ENCODE data around the gene SPACA7. TPM values are rescaled to one million over a fixed set of nuclear protein-coding genes. Genes with fewer than 3 reads are reported as not detected.

The SPACA7 gene
- total RNA-seq, 1 experiment from 2014 or later = not detected

DNA sequence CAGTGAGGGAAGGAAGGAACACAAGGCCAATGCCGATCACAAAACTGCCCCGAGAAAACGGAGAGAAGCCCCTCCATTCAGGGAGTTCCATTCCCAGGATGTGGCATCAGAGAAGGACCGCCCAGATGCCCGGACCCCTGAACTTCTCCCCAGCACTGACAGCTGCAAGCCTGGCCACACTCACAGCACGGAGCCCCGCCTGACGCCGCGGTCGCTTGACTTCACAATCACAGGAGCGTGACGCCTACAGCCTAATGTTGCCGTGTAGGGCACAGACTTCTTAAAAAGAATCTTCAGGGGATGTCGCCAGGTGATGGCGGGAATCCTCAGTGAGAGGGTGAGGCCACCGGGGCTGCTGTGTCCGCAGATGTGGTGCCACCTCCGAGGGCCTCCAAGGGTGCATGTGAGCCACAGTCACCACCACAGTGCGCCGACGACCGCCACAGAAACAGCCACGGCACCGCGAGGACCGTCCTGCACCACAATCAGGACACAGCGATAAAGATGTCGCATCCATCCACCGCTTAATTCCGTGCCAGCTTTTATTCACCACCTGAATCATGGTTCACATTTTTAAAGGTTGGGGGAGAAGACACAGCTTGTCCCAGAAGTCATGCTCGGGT lies 77.2 kb downstream of the SPACA7 start:
- ChIA-PET CTCF (no interaction called here), POLR2A (ENCODE audit: unreplicated experiment) (no interaction called here)
- H3K9ac ChIP-seq (ENCODE audit: low read length) = no peak overlapping the region
- H3F3A ChIP-seq (ENCODE audit: low read length, unreplicated experiment) = no peaks in the 10 kb centered on the region
- no TSS peak for BruUV-seq (replicated peaks)
- intact Hi-C loops (cut with micrococcal nuclease) = no loop called here
- TF ChIP-seq, protein P1, sequence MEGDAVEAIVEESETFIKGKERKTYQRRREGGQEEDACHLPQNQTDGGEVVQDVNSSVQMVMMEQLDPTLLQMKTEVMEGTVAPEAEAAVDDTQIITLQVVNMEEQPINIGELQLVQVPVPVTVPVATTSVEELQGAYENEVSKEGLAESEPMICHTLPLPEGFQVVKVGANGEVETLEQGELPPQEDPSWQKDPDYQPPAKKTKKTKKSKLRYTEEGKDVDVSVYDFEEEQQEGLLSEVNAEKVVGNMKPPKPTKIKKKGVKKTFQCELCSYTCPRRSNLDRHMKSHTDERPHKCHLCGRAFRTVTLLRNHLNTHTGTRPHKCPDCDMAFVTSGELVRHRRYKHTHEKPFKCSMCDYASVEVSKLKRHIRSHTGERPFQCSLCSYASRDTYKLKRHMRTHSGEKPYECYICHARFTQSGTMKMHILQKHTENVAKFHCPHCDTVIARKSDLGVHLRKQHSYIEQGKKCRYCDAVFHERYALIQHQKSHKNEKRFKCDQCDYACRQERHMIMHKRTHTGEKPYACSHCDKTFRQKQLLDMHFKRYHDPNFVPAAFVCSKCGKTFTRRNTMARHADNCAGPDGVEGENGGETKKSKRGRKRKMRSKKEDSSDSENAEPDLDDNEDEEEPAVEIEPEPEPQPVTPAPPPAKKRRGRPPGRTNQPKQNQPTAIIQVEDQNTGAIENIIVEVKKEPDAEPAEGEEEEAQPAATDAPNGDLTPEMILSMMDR (conservative IDR thresholded peaks at IDR 0.05; ENCODE audit: low read depth, low read length) = no peak
- TF ChIP-seq EZH2phosphoT487 (IDR thresholded peaks at IDR 0.05; ENCODE audit: borderline replicate concordance, low read length) = no peak
- TF ChIP-seq EZH2 (IDR thresholded peaks at IDR 0.05; ENCODE audit: low read length, unreplicated experiment) = no peak
- ATAC-seq (no peak), DNase-seq (no peak)
- no peaks in the 10 kb centered on the region for H3K79me2 ChIP-seq (ENCODE audit: low read length)
- H3K9me2 ChIP-seq (replicated peaks; ENCODE audit: low read length) = no peaks in the 10 kb centered on the region
- H3K36me3 ChIP-seq (ENCODE audit: low read depth, low read length) = no peaks in the 10 kb centered on the region
- H3K9me3 ChIP-seq (ENCODE audit: low read length) = no peaks in the 10 kb centered on the region
- H4K20me1 ChIP-seq (ENCODE audit: low read length) = no peaks in the 10 kb centered on the region
- no peak overlapping the region for H2AFZ ChIP-seq (ENCODE audit: low read length)
- no peak overlapping the region for H3K4me2 ChIP-seq (ENCODE audit: low read length)
- H3K27ac ChIP-seq (ENCODE audit: low read length) = no peak overlapping the region
- peaks cover 19% of the 10 kb centered on the region; the same call in 1 of the 2 replicates for H3K27me3 ChIP-seq (ENCODE audit: low read length)
- H3K4me3 ChIP-seq (ENCODE audit: low read length) = no peak overlapping the region
- H3K4me1 ChIP-seq (ENCODE audit: insufficient read depth, low read length) = no peaks in the 10 kb centered on the region

DNA sequence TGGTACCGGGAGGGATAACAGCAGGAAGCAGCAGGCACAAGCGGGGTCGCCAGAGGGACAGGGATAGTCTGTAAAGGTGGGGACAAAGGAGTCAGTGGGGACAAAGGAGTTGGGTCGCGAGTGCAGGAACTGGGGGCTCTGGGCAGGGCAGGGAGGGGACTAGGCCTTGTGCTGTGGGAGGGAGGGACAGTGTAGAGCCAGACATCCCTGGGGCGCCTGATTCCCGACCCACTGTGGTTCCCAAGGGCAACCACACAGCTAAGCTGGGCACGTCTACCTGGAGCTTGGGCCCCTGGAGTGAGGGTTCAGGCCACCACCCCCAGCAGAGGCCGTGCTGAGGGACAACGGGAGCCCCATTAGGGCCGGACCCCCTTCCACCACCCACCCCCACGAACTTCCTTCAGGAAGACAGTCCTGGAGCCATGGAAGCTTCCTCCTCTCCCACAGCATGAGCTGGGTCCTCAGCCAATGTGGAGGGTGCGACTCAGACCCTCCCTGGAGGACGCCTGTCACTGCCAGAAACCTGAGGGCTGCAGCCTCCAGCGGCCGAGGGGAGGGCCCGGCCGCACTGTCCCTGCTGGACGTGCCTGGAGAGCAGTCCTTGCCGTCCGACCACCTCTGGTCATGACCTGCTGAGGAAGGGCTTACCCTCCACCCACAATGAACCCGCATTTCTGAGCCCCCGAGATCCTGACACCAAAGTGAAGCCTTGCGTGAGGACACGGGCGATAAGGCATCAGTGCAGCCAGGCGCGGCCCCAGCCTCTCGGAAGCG lies 77.9 kb downstream of the SPACA7 start:
- no peaks in the 10 kb centered on the region for H4K20me1 ChIP-seq (ENCODE audit: low read length)
- H3K27ac ChIP-seq (ENCODE audit: low read length) = no peak overlapping the region
- intact Hi-C loops (cut with micrococcal nuclease) = no loop called here
- no TSS peak for BruUV-seq (replicated peaks)
- CTCF ChIA-PET = no interaction called here
- TF ChIP-seq EZH2 (IDR thresholded peaks at IDR 0.05; ENCODE audit: low read length, unreplicated experiment) (no peak), EZH2phosphoT487 (IDR thresholded peaks at IDR 0.05; ENCODE audit: borderline replicate concordance, low read length) (no peak)
- TF ChIP-seq, protein P1 (conservative IDR thresholded peaks at IDR 0.05; ENCODE audit: low read depth, low read length) = no peak
- ATAC-seq = no peak
- no peak overlapping the region for H3K4me2 ChIP-seq (ENCODE audit: low read length)
- H3K4me1 ChIP-seq (ENCODE audit: insufficient read depth, low read length) = no peaks in the 10 kb centered on the region
- no peaks in the 10 kb centered on the region for H3F3A ChIP-seq (ENCODE audit: low read length, unreplicated experiment)
- H2AFZ ChIP-seq (ENCODE audit: low read length) = no peak overlapping the region
- DNase-seq = no peak
- POLR2A ChIA-PET (ENCODE audit: unreplicated experiment) = no interaction called here
- H3K4me3 ChIP-seq (ENCODE audit: low read length) = no peak overlapping the region
- no peak overlapping the region for H3K9ac ChIP-seq (ENCODE audit: low read length)
- H3K27me3 ChIP-seq (ENCODE audit: low read length) = peaks cover 19% of the 10 kb centered on the region; the same call in 1 of the 2 replicates
- H3K36me3 ChIP-seq (ENCODE audit: low read depth, low read length) = no peaks in the 10 kb centered on the region
- H3K9me3 ChIP-seq (ENCODE audit: low read length) = no peaks in the 10 kb centered on the region
- H3K9me2 ChIP-seq (replicated peaks; ENCODE audit: low read length) = no peaks in the 10 kb centered on the region
- no peaks in the 10 kb centered on the region for H3K79me2 ChIP-seq (ENCODE audit: low read length)
